HG02885 (cell line): ENCODE data around the gene NPEPL1.

Experiments
- ATAC-seq: cut with Tn5 transposase; IDR thresholded peaks from one replicate; pipeline ENCODE4 v1.9.1; 2021; ENCODE audit warnings: mild to moderate bottlenecking; ENCODE audit not compliant: unreplicated experiment, poor library complexity

NPEPL1 gene

DNA sequence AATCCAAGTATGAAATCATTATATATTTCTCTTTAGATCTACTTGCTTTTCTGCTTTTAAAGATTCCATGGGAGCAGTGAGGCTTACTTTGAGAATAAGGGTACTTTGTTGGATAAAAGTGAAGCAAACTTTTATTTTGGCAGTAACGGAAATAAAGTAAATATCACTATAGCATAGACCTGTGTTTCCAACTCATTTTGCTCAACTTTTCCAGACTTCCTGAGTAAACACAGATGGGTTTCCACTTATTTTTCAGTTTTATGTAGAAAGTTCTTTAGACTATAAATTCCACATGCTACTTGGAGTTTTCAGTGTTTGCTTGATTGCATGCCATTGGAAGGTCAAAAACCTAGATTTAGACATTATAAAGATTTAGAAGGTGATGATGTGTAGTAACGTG lies 35.3 kb upstream of the NPEPL1 start:
- ATAC-seq = no peak

GRCh38 chr20:58657986-58658385 lies 34.6 kb upstream of the NPEPL1 start:
- no peak for ATAC-seq

DNA sequence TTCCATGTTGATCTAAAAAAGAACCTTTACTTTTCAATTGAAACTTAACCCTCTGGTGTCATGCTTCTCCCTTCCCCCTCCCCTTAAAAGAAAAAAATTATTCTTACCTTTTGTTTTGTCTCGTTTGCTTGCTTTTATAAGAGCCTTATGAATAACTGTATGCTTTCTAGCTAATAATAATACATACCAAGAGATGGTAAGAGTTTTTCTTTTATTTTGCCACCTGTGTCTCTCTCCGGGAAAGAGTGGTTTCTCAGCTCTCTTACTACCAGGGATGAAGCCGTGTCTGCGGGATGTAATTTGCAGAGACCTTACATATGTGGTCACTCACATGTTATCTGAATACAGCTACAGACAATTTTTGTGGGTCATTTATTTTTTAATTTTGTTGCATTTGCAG lies 33.8 kb upstream of the NPEPL1 start:
- ATAC-seq = no peak

- no peak for ATAC-seq
These were observed 32.8 kb upstream of the NPEPL1 start for GRCh38 chr20:58659841-58660240.

DNA sequence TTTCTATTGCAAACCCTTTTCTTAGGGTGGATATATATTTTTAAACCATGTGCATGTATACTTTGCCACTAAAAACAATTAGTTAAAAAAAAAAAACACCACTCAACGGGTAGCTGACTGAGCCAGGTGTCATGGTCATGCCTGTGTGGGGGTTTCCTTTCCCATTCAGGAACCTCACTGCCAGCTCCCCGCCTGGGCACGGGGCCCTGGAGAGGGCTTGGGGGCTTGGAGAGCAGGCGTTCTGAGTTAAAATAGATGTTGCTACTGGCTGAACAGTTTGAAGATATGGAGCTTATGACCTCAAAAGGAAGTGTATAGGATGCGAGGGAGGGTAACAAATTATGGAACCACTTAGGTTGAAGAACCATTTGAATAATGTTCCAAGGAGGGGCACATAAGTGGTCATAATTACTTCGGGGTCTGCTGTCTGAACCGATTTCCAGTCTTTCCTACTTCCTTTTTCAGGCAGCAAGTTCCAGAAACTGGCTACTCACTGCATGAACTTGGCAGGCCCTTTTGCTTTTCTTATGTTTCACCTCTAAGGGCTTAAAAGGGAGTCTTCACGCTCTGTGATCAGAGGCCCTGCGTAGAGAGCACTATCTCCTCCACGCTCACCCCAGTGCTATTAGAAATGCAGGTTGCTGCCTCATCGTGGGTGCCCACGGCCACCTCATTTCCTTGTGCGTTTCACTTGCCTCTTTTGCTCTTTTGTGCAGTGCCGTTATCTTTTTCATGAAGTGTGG lies 31.6 kb upstream of the NPEPL1 start:
- ATAC-seq = no peak

GRCh38 chr20:58661598-58662473 lies 30.8 kb upstream of the NPEPL1 start:
- no peak for ATAC-seq

GRCh38 chr20:58664331-58664730 lies 28.3 kb upstream of the NPEPL1 start:
- ATAC-seq = no peak

GRCh38 chr20:58664883-58665282 lies 27.7 kb upstream of the NPEPL1 start:
- no peak for ATAC-seq

DNA sequence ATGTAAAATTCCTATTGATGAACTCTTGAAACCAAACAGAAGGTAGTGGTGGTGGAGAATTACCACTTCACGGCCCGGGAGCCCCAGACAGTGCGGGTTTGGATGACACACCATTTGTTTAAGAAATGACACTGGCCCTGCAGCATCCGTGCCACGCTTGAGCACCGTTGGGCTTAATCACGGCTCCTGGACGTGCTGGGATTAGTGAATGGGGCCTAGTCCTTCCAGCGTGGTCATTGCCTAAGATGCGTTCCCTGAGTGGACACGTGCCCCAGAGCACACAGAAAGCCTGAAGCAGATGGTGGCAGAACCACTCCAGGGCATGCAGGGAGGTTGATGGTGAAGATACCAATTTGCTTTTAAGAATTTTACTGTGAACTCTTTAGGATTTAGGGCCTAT lies 27.0 kb upstream of the NPEPL1 start:
- ATAC-seq = no peak

GRCh38 chr20:58666702-58667101 lies 25.9 kb upstream of the NPEPL1 start:
- no peak for ATAC-seq

- ATAC-seq = no peak
These were observed 24.6 kb upstream of the NPEPL1 start for GRCh38 chr20:58667975-58668374.

DNA sequence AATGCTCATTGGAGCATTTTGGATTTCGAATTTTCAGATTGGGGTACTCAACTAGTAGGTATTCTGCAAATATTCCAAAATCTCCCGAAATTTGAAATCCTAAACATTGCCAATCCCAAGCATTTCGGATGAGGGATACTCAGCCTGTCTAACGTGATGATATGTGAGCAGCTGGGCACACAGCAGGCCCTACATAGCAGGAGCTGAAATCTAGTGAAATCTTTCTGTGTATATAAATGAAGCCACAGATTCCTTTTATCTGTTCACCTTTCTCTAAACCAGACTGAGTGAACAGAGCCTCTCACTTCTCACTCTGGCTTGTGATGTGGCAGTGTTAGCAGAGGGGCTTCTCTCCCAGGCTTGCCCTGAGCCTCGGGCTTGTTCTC lies 23.7 kb upstream of the NPEPL1 start:
- no peak for ATAC-seq

- no peak for ATAC-seq
These were observed 23.2 kb upstream of the NPEPL1 start for GRCh38 chr20:58669287-58670006.

- ATAC-seq = no peak
These were observed 22.5 kb upstream of the NPEPL1 start for GRCh38 chr20:58670102-58670501.

GRCh38 chr20:58670659-58671058 lies 21.9 kb upstream of the NPEPL1 start:
- ATAC-seq = no peak

- ATAC-seq = no peak
These were observed 19.5 kb upstream of the NPEPL1 start for GRCh38 chr20:58673119-58673518.

DNA sequence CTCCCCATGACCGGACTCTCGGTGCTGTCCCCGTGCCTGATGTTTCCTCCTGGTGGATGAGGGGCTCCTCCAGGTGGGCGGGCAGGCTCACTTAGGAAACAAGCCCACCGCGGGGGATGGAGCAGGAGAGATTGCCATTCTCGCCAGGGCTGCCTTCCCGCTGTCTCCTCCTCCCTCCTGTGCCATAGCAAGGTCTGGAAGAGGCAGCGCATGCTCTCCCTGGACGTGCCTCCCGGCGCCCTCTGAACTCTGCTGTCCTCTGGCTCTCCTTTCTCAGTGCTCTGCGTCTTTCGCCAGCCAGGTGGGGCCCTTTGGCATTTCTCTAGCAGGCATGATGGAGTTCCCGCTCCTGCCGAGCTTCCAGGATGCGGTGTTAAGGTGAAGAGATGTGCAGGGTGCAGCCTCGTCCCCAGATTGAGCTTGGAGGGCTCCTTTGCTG lies 17.4 kb upstream of the NPEPL1 start:
- no peak for ATAC-seq

GRCh38 chr20:58675641-58676040 lies 17.0 kb upstream of the NPEPL1 start:
- no peak for ATAC-seq

DNA sequence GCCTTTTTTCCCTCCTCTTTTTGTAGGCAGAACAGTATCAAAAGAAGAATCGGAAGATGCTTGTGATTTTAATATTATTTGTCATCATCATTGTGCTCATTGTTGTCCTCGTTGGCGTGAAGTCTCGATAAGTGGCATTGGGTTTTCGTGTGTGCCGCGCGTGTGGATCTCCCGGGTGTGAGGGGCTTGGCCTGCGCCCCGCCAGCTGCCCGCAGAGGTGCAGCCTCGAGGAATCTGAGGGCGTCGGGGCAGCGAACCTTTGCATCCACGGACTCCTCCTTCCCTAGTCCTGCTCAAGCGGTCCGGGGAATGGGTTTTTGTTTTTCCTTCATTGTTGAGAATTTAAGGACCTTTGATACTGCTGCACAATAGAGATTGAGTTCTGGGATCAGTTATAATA lies 16.4 kb upstream of the NPEPL1 start:
- no peak for ATAC-seq

DNA sequence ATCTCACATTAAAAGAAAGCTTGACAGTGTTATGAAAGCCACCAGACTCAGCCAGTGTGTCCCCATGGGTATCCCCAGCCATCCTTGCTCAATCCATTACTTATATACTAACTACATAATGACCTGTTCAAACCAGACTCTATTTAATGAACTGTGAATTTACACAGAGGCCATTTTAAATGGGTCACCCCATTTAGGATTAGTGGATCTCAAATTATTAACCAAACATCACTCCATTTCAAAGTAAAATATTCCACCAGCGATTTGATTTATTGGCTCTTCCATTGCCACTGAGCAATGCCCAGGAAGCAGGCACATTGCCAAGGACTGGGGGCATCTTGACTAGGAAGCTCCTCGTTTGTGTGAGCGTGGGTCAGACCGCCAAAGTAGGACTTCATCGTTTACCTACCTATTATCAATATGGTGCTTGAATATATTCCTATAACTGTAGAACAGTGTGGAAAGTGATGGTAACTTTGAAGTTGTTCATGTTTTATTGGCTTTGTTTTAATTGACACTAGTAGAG lies 15.5 kb upstream of the NPEPL1 start:
- no peak for ATAC-seq

GRCh38 chr20:58677808-58678207 lies 14.8 kb upstream of the NPEPL1 start:
- no peak for ATAC-seq
